Activated T-cell treated with anti-CD3 and anti-CD28 coated beads, Interleukin-2, amount 50 U/mL, for 48 hours (primary cell): ENCODE results near the gene APP.

Source experiments
- DNase-seq, 2 experiments: peaks; one replicate each; pipeline ENCODE4 v3.0.0-alpha.2; 2020

The APP gene

DNA sequence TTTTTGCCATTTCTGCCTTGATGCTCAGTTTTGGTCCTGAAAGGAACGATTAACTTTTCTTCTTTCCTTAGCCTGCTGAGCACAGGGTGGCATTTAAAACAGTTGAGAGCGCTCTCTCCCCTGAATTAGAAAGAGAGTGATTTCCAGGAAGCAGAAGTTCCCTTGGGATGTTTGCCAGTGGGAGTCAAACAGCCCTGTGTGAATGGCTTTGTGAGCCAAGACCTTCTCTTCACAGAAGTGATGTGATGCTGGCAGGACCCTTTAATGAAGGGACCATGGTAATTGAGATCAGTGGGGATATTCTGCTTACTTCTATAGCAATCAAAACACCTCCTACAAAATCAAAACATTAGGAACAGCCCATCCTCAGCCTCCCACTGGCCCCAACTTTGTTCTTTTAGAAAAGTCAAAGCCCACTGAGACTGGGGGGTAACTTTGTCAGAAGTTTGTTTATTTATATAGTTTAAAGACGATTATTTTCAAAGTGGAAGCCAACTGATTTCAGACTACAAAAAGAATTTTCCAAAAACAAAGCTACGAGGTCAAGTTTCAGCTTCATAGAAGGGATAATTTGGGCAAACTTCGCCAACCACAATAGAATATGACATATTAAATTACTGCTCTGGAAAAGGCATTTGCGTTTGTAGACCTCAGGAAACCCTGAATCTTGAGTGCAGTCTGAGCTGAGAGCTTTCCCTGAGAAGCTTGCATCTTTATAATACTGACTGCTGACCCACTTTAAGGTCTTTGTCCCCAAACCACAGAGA lies 313.1 kb downstream of the APP start:
- no peak for DNase-seq

DNA sequence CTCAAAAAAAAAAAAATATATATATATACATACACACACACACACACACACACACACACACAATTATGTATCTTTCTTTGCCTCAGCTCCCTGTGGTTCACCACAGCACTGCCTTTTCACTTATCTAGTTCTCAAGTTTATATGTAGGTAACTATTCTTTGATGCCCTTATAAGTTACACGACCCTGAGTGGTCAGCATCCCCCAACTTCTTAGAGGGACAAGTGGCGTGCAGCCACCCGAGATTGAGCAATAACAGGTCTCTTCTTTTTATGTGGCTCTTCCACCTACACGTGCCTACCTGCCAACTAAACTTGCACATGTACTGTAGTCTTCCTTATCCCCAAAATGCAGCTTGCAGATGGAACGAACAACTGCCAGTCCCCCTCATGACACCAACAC lies 315.0 kb downstream of the APP start:
- no peak for DNase-seq

DNA sequence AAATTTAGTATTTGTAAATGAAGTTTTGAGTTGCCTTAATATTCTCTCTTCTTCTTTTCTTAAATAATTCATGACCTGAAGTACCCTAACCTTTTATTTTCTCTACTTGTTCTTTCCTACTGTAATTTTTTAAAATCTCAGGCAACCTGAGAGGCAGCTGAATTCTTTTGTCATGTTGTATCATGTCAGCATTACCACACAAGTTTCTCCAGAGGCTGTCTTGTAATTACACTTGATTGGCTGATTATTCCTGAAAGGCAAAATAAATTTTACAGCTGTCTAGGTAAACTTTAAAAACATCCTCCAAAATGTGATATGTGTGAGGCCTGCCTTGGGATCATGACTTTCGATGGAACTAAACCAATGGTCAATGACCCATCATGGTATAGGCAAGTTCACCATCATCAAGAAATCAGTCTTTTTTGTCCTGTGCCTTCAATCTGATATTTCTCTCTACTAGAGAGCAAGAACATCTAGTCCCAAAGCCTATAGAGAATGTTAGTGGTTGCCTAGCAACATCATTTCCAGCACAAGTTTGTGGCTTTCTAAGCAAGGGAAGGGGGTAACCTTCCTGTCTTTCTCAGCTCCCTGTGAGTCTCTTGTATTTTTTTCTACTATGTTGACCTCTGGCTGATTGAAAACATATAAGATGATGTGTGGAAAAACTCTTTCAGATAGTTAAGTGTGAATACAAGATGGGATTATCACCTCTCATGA lies 320.3 kb downstream of the APP start:
- DNase-seq: no peak

DNA sequence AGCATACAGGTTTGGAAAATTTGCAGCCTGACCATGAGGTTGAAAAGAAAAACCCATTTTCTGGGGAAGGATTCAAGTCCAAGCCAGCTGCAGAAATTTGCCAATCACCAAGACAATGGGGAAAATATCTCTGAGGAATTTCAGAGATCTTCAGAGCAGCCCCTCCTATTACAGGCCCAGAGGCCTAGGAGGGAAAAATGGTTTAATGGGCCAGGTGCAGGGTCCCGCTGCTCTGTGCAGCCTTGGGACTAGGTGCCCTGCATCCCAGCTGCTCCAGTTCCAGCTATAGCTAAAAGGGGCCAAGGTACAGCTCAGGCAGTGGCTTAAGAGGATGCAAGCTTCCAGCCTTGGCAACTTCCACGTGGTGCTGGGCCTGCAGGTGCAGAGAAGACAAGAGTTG lies 322.3 kb downstream of the APP start:
- DNase-seq: no peak

DNA sequence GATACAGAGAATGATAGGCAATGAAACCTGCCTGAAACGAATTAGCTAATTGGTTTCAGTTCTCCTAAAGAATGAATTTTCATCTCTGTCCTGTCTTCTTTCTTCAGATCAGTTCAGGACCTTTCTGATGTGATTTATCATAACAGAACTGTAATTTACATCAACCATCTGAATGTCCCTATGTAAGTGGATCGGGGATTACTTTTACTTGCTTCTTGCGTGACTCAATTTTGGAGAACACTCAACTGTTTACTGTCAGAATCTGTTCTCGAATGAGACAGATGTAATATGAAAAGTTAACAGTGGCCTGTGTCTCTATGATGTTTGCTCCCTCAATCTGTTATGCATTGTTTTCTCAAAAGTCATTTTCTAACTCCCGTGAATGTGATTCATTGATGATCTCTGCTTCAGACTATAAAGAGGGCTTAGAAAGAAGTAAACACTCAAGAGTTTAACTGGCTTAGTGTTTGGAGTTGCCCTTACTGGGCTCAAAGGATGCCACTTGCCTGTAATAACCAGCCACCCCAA lies 324.8 kb downstream of the APP start:
- DNase-seq: no peak

DNA sequence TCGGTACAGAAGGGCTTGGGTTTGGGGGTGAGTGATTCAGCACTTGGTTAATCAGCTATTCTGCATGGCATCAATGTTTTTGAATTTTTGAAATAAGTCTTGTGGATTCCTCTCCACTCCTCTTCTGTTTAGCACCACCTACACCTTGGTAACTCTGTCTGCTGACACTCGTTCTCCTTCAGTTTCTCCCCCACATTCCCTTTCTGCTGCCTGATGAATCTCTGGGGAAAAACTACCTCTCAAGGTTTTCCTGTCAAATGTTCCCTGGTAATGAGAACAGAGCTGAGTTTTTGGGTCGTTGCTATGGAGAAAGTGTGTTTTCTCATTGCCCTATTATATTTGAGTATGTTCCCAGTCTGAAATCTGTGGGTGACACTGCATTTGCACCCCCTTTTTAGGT lies 327.6 kb downstream of the APP start:
- no peak for DNase-seq

DNA sequence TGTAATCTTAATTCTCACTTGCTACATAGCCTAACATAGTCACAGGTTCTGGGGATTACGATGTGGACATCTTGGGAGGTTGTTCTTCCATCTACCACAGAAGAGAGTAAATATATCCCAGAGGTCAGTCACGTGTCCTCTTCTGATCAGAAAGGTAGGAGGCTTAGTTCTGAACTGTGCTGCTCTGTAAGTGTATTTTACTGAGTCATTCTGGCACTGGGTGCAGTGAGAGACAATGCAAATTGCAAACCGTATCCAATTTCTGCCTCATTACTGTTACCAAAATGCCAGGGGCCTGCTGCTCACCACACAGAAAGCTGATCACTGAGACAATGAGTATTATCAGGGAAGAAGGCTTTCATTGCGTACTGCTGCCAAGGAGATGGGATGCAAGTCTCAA lies 331.8 kb downstream of the APP start:
- no peak for DNase-seq

DNA sequence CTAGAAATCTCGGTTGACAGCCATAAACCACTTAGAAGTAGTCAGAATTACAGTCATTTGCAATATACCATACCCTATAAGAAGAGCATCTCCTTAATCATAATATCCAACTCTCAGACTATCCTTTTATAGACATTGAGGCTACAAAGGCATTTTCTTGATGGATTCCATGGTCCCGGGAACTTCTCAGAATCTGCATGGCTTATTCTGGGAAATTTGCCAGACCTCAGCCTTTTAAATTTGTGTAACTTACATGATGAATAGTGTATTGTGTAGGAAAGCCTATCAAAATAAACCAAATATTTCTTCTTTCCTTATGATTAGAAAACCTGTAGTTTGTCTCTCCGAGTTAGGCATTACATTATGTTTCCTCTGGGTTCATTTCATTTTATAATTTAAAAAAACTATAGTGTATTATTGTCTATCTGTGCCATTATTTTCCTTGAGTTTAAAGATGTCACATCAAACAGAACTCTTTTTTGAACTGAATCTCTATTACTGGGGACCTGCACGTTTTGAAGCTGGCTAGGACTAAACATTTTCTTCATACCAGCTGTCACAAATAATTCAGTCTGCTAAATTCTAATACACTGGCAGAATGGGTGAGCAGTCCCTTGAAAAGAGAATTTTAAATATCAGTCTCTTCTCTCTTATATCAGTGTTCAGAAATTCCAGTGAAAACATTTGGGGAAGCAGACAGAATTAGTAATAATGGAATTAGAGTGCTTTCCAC lies 332.9 kb downstream of the APP start:
- DNase-seq: no peak

DNA sequence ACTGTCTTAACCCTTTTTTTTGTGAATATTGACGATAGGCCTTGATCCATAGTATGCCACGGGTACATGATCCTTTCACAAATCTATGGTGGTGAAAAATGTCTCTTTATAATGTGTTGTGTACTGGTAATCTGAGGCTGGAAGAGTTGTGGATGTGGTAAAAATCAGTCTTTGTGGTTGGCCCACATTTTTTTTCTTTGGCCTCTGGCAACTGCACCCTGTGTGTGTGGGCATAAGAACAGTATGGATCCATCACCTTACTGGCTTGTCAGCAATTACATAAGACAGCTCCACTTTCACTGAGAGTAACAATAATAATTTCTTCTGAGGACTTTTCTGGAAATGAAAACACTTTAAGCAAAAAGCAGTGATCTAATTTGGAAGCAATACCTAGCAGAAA lies 334.2 kb downstream of the APP start:
- no peak for DNase-seq

DNA sequence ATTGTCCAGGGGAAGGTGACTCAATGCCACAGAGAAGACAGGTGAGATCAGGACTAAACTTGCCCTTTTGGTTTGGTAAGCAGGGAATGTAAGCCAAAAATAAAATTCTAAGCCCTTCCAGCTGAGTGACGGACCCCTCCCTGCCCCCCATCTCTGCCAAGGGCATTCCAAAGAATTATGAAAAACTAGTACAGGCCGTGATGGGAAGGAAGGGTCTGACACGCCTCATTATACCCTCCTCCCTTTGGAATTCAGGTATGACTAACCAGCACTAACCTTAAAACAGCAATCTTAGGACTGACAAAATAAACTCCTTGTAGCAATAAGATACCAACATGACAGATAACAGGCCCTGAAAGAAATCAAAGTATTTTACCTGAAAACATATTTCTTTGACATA lies 336.2 kb downstream of the APP start:
- no peak for DNase-seq

DNA sequence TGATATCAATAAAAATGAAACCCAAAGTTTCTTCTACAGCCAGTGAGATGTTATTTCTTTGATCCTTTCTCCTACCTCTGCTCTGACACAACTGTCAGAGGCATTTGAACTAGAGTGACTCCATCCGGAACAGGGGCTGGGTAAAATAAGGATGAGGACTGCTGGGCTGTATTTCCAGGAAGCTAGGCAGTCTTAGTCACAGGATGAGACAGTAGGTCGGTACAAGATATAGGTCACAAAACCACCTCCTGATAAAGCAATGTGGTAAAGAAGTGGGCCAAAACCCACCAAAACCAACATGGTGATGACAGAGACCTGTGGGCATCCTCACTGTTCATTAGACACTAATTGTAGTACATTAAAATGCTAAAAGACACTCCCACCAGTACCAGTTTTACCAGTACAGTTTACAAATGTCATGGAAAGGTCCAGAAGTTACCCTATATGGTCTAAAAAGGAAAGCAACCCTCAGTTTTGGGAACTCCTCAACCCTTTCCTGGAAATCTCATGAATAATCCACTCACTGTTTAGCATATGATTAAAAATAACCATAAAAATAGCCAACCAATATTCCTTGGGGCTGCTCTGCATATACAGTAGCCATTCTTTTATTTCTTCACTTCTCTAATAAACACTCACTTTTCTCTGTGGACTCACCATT lies 339.1 kb downstream of the APP start:
- peak in 1 of 2 experiments; percentile 21 for DNase-seq
